Sigmoid colon (tissue), 7 donors: ENCODE data around the gene ARRDC4. TPM values are rescaled to one million over a fixed set of nuclear protein-coding genes. Genes with fewer than 3 reads are reported as not detected.
A peak's percentile ranks its signal among the peaks of the same experiment; 100 is the strongest.

ENCODE experiments used
- DNase-seq: peaks from one replicate; pipeline ENCODE4 v3.0.0-alpha.2; 2019
- H3K27ac ChIP-seq, 4 donors: fragments of 200-600 bp; sonication (generic); one replicate each; pipeline ENCODE4 v1.5.1; 2016 to 2019; ENCODE audit warnings: mild to moderate bottlenecking in 1 of 4
- H3K27me3 ChIP-seq, 3 donors: fragments of 200-600 bp; sonication (generic); one replicate each; pipeline ENCODE4 v1.5.1; 2019; ENCODE audit warnings: mild to moderate bottlenecking in 1 of 3
- H3K36me3 ChIP-seq, 4 donors: fragments of 200-600 bp; sonication (generic); one replicate each; pipeline ENCODE4 v1.5.1; 2016 to 2019
- H3K4me1 ChIP-seq, 4 donors: fragments of 200-600 bp; sonication (generic); one replicate each; pipeline ENCODE4 v1.5.1; 2017 to 2019
- H3K4me3 ChIP-seq, 4 donors: fragments of 200-600 bp; sonication (generic); one replicate each; pipeline ENCODE4 v1.5.1; 2017 to 2019; ENCODE audit warnings: mild to moderate bottlenecking in 2 of 4, moderate library complexity in 1 of 4
- H3K9me3 ChIP-seq, 4 donors: fragments of 200-600 bp in 3 of 4; sonication (generic) in 3 of 4; one replicate each; pipeline versions ENCODE4 v1.5.1 to v1.6.1; 2013 to 2019
- EP300 ChIP-seq, 4 donors: sonication (generic); formaldehyde crosslinking; IDR thresholded peaks; one replicate each; pipeline ENCODE4 v1.6.1; 2017; ENCODE audit warnings: antibody characterized with exemption in 4 of 4
- POLR2A ChIP-seq, 2 donors: fragments of 450-650 bp; IDR thresholded peaks; one replicate each; pipeline ENCODE4 v1.6.1; 2016; ENCODE audit warnings: antibody characterized with exemption in 2 of 2, mild to moderate bottlenecking in 2 of 2, moderate library complexity in 2 of 2
- POLR2AphosphoS5 ChIP-seq, 4 donors: sonication (generic); formaldehyde crosslinking; IDR thresholded peaks; one replicate each; pipeline ENCODE4 v1.6.1; 2017; ENCODE audit warnings: antibody characterized with exemption in 4 of 4
- WGBS, 2 donors: extraction: QIAGEN DNeasy Blood & Tissue Kit; methylation state at CpG; one replicate each; pipeline ENCODE4 v1.1.7; 2013; 5-methylcytosine and 5-hydroxymethylcytosine counted together
- intact Hi-C: fragments of 100-400 bp; cut with DNase I; formaldehyde crosslinking; loops from one replicate; pipeline ENCODE4 v1.15.1; 2023
- polyA plus RNA-seq, 3 donors: library from polyadenylated mRNA; stranded (reverse); fragments of 200-250 nt; gene quantifications; one replicate each; pipeline ENCODE4 v1.2.3, GENCODE V29; 2013
- total RNA-seq, 4 donors: library from RNA; depleted of rRNA; stranded (reverse); fragments of >200 nt; gene quantifications; one replicate each; pipeline ENCODE4 v1.1.0, GENCODE V29; 2016
- TF ChIP-seq, protein P1 (sequence below), 4 experiments: fragments of 450-650 bp in 3 of 4; fragments of 200-600 bp in 1 of 4; IDR thresholded peaks; one replicate each; pipeline ENCODE4 v1.5.1; 2016 to 2019; ENCODE audit warnings: antibody characterized with exemption in 4 of 4, mild to moderate bottlenecking in 3 of 4, moderate library complexity in 2 of 4
- donor health status: healthy with polysubstance abuse.
- donor health status: Bipolar disorder and iron deficiency.
- donor health status: healthy.

Gene ARRDC4
- total and polyA plus RNA-seq, 7 donors = 26.4 to 205 (median 143) TPM

DNA sequence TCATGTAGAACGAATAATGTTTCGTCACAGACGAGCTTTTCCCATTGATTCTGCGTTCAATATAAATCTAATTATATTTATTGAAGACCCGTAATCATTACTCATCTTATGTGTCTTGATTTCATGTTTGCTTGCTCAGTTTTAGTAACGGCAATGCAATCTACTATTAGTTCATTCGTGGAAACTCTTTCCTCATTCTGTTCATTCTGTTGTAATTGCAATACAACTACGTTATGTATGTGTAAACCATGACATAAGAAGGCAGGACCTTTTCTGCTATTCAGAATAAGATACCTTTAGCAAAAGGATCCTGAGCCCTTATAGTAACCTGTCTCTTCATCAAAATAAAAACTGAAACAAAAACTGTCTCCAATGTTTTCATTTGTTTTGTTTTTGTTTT is 6.8 kb upstream of the ARRDC4 start:
- Histone ChIP-seq H3K9me3 (no peaks in the 10 kb centered on the region), H3K27ac (no peak overlapping the region), H3K4me1 (no peaks in the 10 kb centered on the region), H3K27me3 (no peaks in the 10 kb centered on the region), H3K4me3 (no peak overlapping the region), H3K36me3 (no peaks in the 10 kb centered on the region)
- WGBS, 2 donors = 89 to 91% methylated on average over 8 of the region's 8 CpGs
- intact Hi-C loops = no loop called here
- no peak for DNase-seq
- no peak for TF ChIP-seq EP300 (IDR thresholded peaks at IDR 0.05)
- TF ChIP-seq POLR2A (IDR thresholded peaks at IDR 0.05) = no peak
- TF ChIP-seq, protein P1, sequence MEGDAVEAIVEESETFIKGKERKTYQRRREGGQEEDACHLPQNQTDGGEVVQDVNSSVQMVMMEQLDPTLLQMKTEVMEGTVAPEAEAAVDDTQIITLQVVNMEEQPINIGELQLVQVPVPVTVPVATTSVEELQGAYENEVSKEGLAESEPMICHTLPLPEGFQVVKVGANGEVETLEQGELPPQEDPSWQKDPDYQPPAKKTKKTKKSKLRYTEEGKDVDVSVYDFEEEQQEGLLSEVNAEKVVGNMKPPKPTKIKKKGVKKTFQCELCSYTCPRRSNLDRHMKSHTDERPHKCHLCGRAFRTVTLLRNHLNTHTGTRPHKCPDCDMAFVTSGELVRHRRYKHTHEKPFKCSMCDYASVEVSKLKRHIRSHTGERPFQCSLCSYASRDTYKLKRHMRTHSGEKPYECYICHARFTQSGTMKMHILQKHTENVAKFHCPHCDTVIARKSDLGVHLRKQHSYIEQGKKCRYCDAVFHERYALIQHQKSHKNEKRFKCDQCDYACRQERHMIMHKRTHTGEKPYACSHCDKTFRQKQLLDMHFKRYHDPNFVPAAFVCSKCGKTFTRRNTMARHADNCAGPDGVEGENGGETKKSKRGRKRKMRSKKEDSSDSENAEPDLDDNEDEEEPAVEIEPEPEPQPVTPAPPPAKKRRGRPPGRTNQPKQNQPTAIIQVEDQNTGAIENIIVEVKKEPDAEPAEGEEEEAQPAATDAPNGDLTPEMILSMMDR (IDR thresholded peaks at IDR 0.05) = no peak

DNA sequence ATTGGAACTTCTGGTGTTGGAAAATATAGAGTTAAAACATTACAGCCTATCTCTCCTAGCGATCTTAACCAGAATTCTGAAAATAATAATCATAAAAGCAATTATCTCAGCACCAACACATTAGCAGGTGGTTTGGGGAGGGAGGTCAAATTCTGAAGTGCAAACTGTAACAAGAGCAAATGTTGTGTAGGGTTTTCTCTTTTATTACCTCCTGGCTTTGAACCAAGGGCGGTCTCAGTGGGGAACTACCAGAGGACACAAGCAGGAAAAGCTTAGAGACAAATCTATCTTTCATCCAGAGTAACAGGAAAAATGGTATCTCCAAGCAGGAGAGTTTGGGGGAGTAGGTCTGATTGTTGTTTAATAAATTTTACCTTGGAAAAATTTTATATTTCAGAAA is 5.5 kb upstream of the ARRDC4 start:
- 14 to 56% methylated on average over 2 of the region's 2 CpGs for WGBS, 2 donors
- Histone ChIP-seq H3K4me3 (no peak overlapping the region), H3K27me3 (no peaks in the 10 kb centered on the region), H3K4me1 (peaks cover 0 to 7% (median 3%) of the 10 kb centered on the region in 4 donors), H3K36me3 (no peaks in the 10 kb centered on the region), H3K9me3 (no peaks in the 10 kb centered on the region), H3K27ac (no peak overlapping the region)
- TF ChIP-seq EP300 (IDR thresholded peaks at IDR 0.05) (no peak), POLR2A (IDR thresholded peaks at IDR 0.05) (no peak), POLR2AphosphoS5 (IDR thresholded peaks at IDR 0.05) (no peak)
- TF ChIP-seq, protein P1 (IDR thresholded peaks at IDR 0.05) = no peak
- no peak for DNase-seq
- intact Hi-C loops = loop anchor here (5.0 kb wide), 1 partner anchor 163 kb away; no protein-coding TSS in a partner anchor

DNA sequence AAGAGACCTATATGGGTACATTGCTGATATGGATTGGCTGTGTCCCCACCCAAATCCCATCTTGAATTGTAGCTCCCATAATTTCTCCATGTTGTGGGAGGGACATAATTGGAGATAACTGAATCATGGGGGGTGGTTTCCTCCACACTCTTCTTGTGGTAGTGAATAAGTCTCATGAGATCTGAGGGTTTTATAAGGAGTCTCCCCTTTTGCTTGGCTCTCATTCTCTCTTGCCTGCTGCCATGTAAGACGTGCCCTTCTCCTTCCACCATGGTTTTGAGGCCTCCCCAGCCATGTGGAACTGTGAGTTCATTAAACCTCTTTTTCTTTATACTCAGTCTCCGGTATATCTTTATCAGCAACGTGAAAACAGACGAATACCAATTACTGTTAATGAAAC is 5.0 kb upstream of the ARRDC4 start:
- no peaks in the 10 kb centered on the region for H3K27me3 ChIP-seq
- 90 to 94% methylated on average over 4 of the region's 4 CpGs for WGBS, 2 donors
- no peaks in the 10 kb centered on the region for H3K36me3 ChIP-seq
- no peak for TF ChIP-seq EP300 (IDR thresholded peaks at IDR 0.05)
- TF ChIP-seq, protein P1 (IDR thresholded peaks at IDR 0.05) = no peak
- TF ChIP-seq POLR2A (IDR thresholded peaks at IDR 0.05) = no peak
- intact Hi-C loops = loop anchor here (5.0 kb wide), 1 partner anchor 163 kb away; no protein-coding TSS in a partner anchor
- peaks cover 0 to 7% (median 3%) of the 10 kb centered on the region in 4 donors for H3K4me1 ChIP-seq
- H3K27ac ChIP-seq = no peak overlapping the region
- no peaks in the 10 kb centered on the region for H3K9me3 ChIP-seq
- no peak overlapping the region for H3K4me3 ChIP-seq
- DNase-seq = no peak

DNA sequence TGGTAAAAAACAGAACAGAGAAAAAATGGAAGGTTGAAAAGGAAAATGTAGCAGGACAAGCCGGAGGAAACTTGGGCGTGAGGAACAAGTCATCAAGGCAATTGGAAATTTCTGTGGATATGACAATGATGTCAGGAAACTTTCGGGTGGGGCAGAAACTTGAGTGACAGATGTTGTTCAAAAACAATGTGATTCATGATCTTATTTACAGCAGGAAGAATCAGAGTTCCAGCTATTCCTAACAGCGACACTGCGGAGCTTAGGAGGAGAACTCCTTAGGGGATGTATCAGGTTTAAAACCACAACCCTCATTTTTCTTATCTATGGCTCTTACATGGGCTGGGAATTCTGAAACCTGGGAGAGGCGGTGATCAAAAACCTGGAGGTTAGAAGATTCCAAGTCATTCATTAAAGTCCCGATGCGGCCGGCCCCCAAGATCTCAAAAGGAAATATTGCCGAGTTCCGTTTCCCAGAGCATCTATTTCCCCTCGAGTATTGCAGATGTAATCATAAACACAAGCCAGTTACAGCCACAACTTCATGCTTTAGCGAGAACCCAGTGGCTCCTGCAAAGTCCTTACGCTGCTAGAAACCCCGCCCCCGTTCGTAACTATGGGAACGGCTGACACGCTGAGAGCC is 659 bp upstream of the ARRDC4 start:
- TF ChIP-seq, protein P1 (IDR thresholded peaks at IDR 0.05) = no peak
- no peak for TF ChIP-seq POLR2AphosphoS5 (IDR thresholded peaks at IDR 0.05)
- no peak for TF ChIP-seq EP300 (IDR thresholded peaks at IDR 0.05)
- H3K4me1 ChIP-seq = peaks cover 0 to 34% (median 32%) of the 10 kb centered on the region in 4 donors
- H3K27ac ChIP-seq = peak overlapping the region; percentile 70 to 97 (median 76)
- intact Hi-C loops = loop anchor here (2.0 to 5.0 kb wide), 4 partner anchors 53 to 168 kb away; no protein-coding TSS in a partner anchor
- 2 to 5% methylated on average over 19 of the region's 19 CpGs for whole genome bisulfite sequencing, 2 donors
- H3K36me3 ChIP-seq = no peaks in the 10 kb centered on the region
- H3K27me3 ChIP-seq = no peaks in the 10 kb centered on the region
- H3K4me3 ChIP-seq = peak overlapping the region; percentile 36 to 80 (median 54)
- no peaks in the 10 kb centered on the region for H3K9me3 ChIP-seq
- no peak for DNase-seq
